HG02870 (cell line): Measurements from ENCODE around the gene PADI3.
"Not testable (repeated sequence)": the region's sequence is repeated elsewhere in the genome, so short reads cannot be mapped to it uniquely, and the experiment has no call there.

Source experiments
- ATAC-seq: cut with Tn5 transposase; IDR thresholded peaks from one replicate; pipeline ENCODE4 v1.9.1; 2021; ENCODE audit warnings: mild to moderate bottlenecking, moderate library complexity; ENCODE audit not compliant: unreplicated experiment

The PADI3 gene

GRCh38 chr1:17321857-17322390 is 73.0 kb downstream of the PADI3 start:
- not testable (repeated sequence) for ATAC-seq

GRCh38 chr1:17328855-17329254 is 80.0 kb downstream of the PADI3 start:
- no peak for ATAC-seq

- ATAC-seq: no peak
Observed at GRCh38 chr1:17329610-17330009, 80.7 kb downstream of the PADI3 start.

- no peak for ATAC-seq
Observed at GRCh38 chr1:17330856-17331255, 82.0 kb downstream of the PADI3 start.

- ATAC-seq: no peak
Observed at GRCh38 chr1:17333081-17333480, 84.2 kb downstream of the PADI3 start.
